HepG2 (cell line): Measurements from ENCODE around the gene AHCYL2. TPM values are rescaled to one million over a fixed set of nuclear protein-coding genes. Genes with fewer than 3 reads are reported as not detected.

Experiments
- ATAC-seq: fragments of 200-7000 bp; cut with Tn5 transposase; 3 replicates; pipeline ENCODE4 v1.9.1; 2020; ENCODE audit warnings: mild to moderate bottlenecking, moderate library complexity
- BruUV-seq: library from RNA; stranded (reverse); fragments of 400-500 nt; replicated peaks from 2 replicates; lab custom pipeline; 2021; lab: Mats Ljungman, UMichigan
- CTCF ChIA-PET: fragments of 300-600 bp; formaldehyde crosslinking; extraction: SDS; loops from one replicate; lab custom pipeline; 2021; ENCODE audit warnings: low total read pairs, inconsistent platforms, low intra/inter-chr PET ratio; lab: Yijun Ruan, JAX
- POLR2A ChIA-PET: fragments of 350-600 bp; sonication (Branson Sonifier 250); formaldehyde crosslinking; loops from one replicate; lab custom pipeline; 2020; ENCODE audit warnings: antibody characterized with exemption, inconsistent platforms; lab: Yijun Ruan, JAX
- DNase-seq: peaks from one replicate; pipeline ENCODE4 v3.0.0-alpha.2; 2015; ENCODE audit warnings: low spot score
- FAIRE-seq: peaks from 3 replicates; lab custom pipeline; 2011; peaks lifted over from hg19 to GRCh38; lab: Jason Lieb, UNC
- H2AFZ ChIP-seq: one replicate; pipeline ENCODE4 v1.6.1; 2011; ENCODE audit warnings: low read length, inconsistent platforms
- H3K27ac ChIP-seq: fragments of 300-600 bp; 3 replicates; pipeline ENCODE4 v1.8.0; 2011; ENCODE audit warnings: mixed run types, mild to moderate bottlenecking, mixed read lengths, low read length, inconsistent platforms; ENCODE audit not compliant: insufficient read depth; ENCODE audit errors: extremely low read length
- H3K27me3 ChIP-seq, 2 experiments: fragments of 200-600 bp in 1 of 2; 2 replicates in 1 of 2; 3 replicates in 1 of 2; pipeline versions ENCODE4 v1.6.0 to v1.8.0; 2011; ENCODE audit warnings: low read length in 2 of 2, mild to moderate bottlenecking in 2 of 2, moderate library complexity in 2 of 2, inconsistent platforms in 1 of 2; ENCODE audit not compliant: insufficient read depth in 2 of 2, control insufficient read depth in 1 of 2
- H3K36me3 ChIP-seq, 2 experiments: fragments of 200-600 bp in 1 of 2; replicated peaks in 1 of 2; 2 replicates in 1 of 2; 3 replicates in 1 of 2; pipeline versions ENCODE4 v1.5.1 to v1.8.0; 2011; ENCODE audit warnings: low read length in 2 of 2, inconsistent platforms in 1 of 2; ENCODE audit not compliant: insufficient read depth in 2 of 2, control insufficient read depth in 1 of 2
- H3K4me1 ChIP-seq: 2 replicates; pipeline ENCODE4 v1.5.1; 2012; ENCODE audit warnings: low read length, inconsistent platforms; ENCODE audit not compliant: insufficient read depth
- H3K4me2 ChIP-seq: 2 replicates; pipeline ENCODE4 v1.6.0; 2011; ENCODE audit warnings: low read depth, low read length, inconsistent platforms
- H3K4me3 ChIP-seq, 3 experiments: fragments of 200-600 bp in 1 of 3; sonication (generic), shearing (Covaris generic) in 1 of 3; replicated peaks in 1 of 3; 2 replicates each; pipeline ENCODE4 v1.5.1; 2011 to 2016; ENCODE audit warnings: low read length in 3 of 3, inconsistent platforms in 2 of 3, low read depth in 2 of 3, mild to moderate bottlenecking in 2 of 3, control low read depth in 1 of 3, mixed read lengths in 1 of 3; ENCODE audit not compliant: insufficient read depth in 1 of 3
- H3K79me2 ChIP-seq: one replicate; pipeline ENCODE4 v1.6.1; 2011; ENCODE audit warnings: low read length, inconsistent platforms; ENCODE audit not compliant: insufficient read depth
- H3K9ac ChIP-seq: 2 replicates; pipeline ENCODE4 v1.6.0; 2011; ENCODE audit warnings: mild to moderate bottlenecking, low read depth, low read length, inconsistent platforms; ENCODE audit not compliant: insufficient read depth
- H3K9me3 ChIP-seq: 2 replicates; pipeline ENCODE4 v1.5.1; 2012; ENCODE audit warnings: mild to moderate bottlenecking, low read length
- H4K20me1 ChIP-seq: 2 replicates; pipeline ENCODE4 v1.6.0; 2011; ENCODE audit warnings: inconsistent platforms, mild to moderate bottlenecking, low read length, moderate library complexity; ENCODE audit not compliant: insufficient read depth
- DNMT3B ChIP-seq: conservative IDR thresholded peaks from 2 replicates; pipeline ENCODE4 v1.6.1; 2016; ENCODE audit warnings: missing biosample characterization, control low read depth
- HNRNPL ChIP-seq: fragments of 200-400 bp; formaldehyde crosslinking; IDR thresholded peaks from 2 replicates; pipeline ENCODE4 v1.6.1; 2017; ENCODE audit warnings: mild to moderate bottlenecking, low read depth, low read length
- KMT2B ChIP-seq: IDR thresholded peaks from 2 replicates; pipeline ENCODE4 v1.6.1; 2016; ENCODE audit warnings: missing genetic modification reagents, missing compliant biosample characterization
- MEF2D ChIP-seq: sonication (generic); formaldehyde crosslinking; IDR thresholded peaks from 2 replicates; pipeline ENCODE4 v1.5.1; 2020; ENCODE audit warnings: mild to moderate bottlenecking, missing genetic modification reagents
- PRPF4 ChIP-seq: fragments of 200-400 bp; formaldehyde crosslinking; IDR thresholded peaks from 2 replicates; pipeline ENCODE4 v1.6.1; 2016; ENCODE audit warnings: low read length, low read depth; ENCODE audit not compliant: poor library complexity, severe bottlenecking
- SMC3 ChIP-seq: IDR thresholded peaks from 2 replicates; pipeline ENCODE4 v1.6.1; 2011; ENCODE audit warnings: low read length, improper control_type of control experiment
- TCF12 ChIP-seq, 2 experiments: fragments of 450-650 bp in 1 of 2; sonication (generic) in 1 of 2; formaldehyde crosslinking in 1 of 2; IDR thresholded peaks; 2 replicates each; pipeline versions ENCODE4 v1.6.1 to v1.8.0; 2017 to 2022; ENCODE audit warnings: antibody characterized with exemption in 1 of 2, mild to moderate bottlenecking in 1 of 2, missing genetic modification reagents in 1 of 2, moderate library complexity in 1 of 2
- ZEB1 ChIP-seq: IDR thresholded peaks from 2 replicates; pipeline ENCODE4 v1.6.1; 2012; ENCODE audit warnings: mild to moderate bottlenecking, low read depth, inconsistent platforms; ENCODE audit not compliant: insufficient replicate concordance
- ZGPAT ChIP-seq: IDR thresholded peaks from 2 replicates; pipeline ENCODE4 v1.6.1; 2016; ENCODE audit warnings: mild to moderate bottlenecking
- ZNF280D ChIP-seq: sonication (generic); formaldehyde crosslinking; IDR thresholded peaks from 2 replicates; pipeline ENCODE4 v1.5.1; 2020; ENCODE audit warnings: mild to moderate bottlenecking, missing genetic modification reagents
- ZNF589 ChIP-seq: sonication (generic); formaldehyde crosslinking; conservative IDR thresholded peaks from 2 replicates; pipeline ENCODE4 v1.8.0; 2022; ENCODE audit warnings: mild to moderate bottlenecking, moderate library complexity, missing genetic modification reagents
- ZNF879 ChIP-seq: sonication (generic); formaldehyde crosslinking; IDR thresholded peaks from 2 replicates; pipeline ENCODE4 v1.8.1; 2023; ENCODE audit warnings: missing genetic modification reagents
- WGBS: methylation state at CpG from one replicate; pipeline ENCODE4 v1.1.6; 2017; ENCODE audit warnings: low lambda C conversion rate; 5-methylcytosine and 5-hydroxymethylcytosine counted together
- in situ Hi-C: cut with HindIII; loops from 2 replicates; pipeline ENCODE4 v1.10.0; 2017; ENCODE audit warnings: low pct_unique_long_range_greater_than_20kb; ENCODE audit not compliant: extremely low pct_ligation_motif_present
- intact Hi-C: fragments of 100-400 bp; cut with micrococcal nuclease; formaldehyde crosslinking; loops from one replicate; pipeline ENCODE4 v1.10.0; 2022; ENCODE audit not compliant: unreplicated experiment
- polyA plus RNA-seq, 8 experiments: library from polyadenylated mRNA; depleted of rRNA in 3 of 8; stranded (reverse) in 7 of 8; unstranded in 1 of 8; fragments of >200 nt; fragmentation: Illumina TruSeq in 4 of 8; extraction: Trizol in 4 of 8; gene quantifications; 2 replicates each; pipeline versions ENCODE4 v1.2.1 to v1.2.3, GENCODE V29; 2011 to 2016; ENCODE audit warnings: low read depth in 4 of 8, missing spikeins in 1 of 8, mixed read lengths in 1 of 8; ENCODE audit not compliant: insufficient read depth in 1 of 8
- total RNA-seq, 5 experiments: library from RNA; depleted of rRNA; stranded (reverse); fragments of >200 nt; fragmentation: Illumina TruSeq; extraction: Trizol; gene quantifications; 2 replicates each; pipeline ENCODE4 v1.2.3, GENCODE V29; 2016; ENCODE audit warnings: low read depth in 1 of 5
- TF ChIP-seq, protein P1 (sequence below): sonication (generic); formaldehyde crosslinking; IDR thresholded peaks from 2 replicates; pipeline ENCODE4 v1.5.0; 2020; ENCODE audit warnings: mild to moderate bottlenecking, missing genetic modification reagents, borderline replicate concordance
- TF ChIP-seq, protein P2 (sequence below): sonication (generic); formaldehyde crosslinking; IDR thresholded peaks from 2 replicates; pipeline ENCODE4 v1.4.0; 2020; ENCODE audit warnings: missing genetic modification reagents

Gene AHCYL2
- total and polyA plus RNA-seq, 2 of the 13 experiments (the other 11 are each of a cell fraction or from before 2014, with no cell fraction given) = 9.5 to 14.7 TPM

GRCh38 chr7:129332254-129333035 is 107.6 kb downstream of the AHCYL2 start:
- Histone ChIP-seq H3K36me3 (no peaks in the 10 kb centered on the region), H3K27me3 (no peaks in the 10 kb centered on the region), H2AFZ (no peak overlapping the region), H3K4me2 (no peak overlapping the region), H3K4me3 (no peak overlapping the region), H3K9me3 (no peaks in the 10 kb centered on the region), H3K4me1 (no peaks in the 10 kb centered on the region), H3K79me2 (no peaks in the 10 kb centered on the region), H3K27ac (no peak overlapping the region), H4K20me1 (no peaks in the 10 kb centered on the region), H3K9ac (no peak overlapping the region)
- 91% methylated on average over 3 of the region's 3 CpGs for WGBS
- POLR2A ChIA-PET = no interaction called here
- ATAC-seq (no peak), DNase-seq (no peak), FAIRE-seq (no peak)
- in situ Hi-C loops = no loop called here
- CTCF ChIA-PET = no interaction called here
- intact Hi-C loops = no loop called here
- BruUV-seq = no TSS peak
- TF ChIP-seq PRPF4 (no peak), ZNF589 (CRISPR knock-in tag) (no peak), ZNF280D (CRISPR knock-in tag) (no peak), SMC3 (no peak), TCF12 (IDR thresholded peaks at IDR 0.05) (no peak), TCF12 (CRISPR knock-in tag; IDR thresholded peaks at IDR 0.05) (no peak), MEF2D (CRISPR knock-in tag) (no peak), KMT2B (CRISPR knock-in tag) (no peak), DNMT3B (CRISPR knock-in tag) (no peak), ZNF879 (CRISPR knock-in tag) (no peak), ZGPAT (CRISPR knock-in tag) (no peak), ZEB1 (no peak), HNRNPL (no peak)
- TF ChIP-seq, protein P1, sequence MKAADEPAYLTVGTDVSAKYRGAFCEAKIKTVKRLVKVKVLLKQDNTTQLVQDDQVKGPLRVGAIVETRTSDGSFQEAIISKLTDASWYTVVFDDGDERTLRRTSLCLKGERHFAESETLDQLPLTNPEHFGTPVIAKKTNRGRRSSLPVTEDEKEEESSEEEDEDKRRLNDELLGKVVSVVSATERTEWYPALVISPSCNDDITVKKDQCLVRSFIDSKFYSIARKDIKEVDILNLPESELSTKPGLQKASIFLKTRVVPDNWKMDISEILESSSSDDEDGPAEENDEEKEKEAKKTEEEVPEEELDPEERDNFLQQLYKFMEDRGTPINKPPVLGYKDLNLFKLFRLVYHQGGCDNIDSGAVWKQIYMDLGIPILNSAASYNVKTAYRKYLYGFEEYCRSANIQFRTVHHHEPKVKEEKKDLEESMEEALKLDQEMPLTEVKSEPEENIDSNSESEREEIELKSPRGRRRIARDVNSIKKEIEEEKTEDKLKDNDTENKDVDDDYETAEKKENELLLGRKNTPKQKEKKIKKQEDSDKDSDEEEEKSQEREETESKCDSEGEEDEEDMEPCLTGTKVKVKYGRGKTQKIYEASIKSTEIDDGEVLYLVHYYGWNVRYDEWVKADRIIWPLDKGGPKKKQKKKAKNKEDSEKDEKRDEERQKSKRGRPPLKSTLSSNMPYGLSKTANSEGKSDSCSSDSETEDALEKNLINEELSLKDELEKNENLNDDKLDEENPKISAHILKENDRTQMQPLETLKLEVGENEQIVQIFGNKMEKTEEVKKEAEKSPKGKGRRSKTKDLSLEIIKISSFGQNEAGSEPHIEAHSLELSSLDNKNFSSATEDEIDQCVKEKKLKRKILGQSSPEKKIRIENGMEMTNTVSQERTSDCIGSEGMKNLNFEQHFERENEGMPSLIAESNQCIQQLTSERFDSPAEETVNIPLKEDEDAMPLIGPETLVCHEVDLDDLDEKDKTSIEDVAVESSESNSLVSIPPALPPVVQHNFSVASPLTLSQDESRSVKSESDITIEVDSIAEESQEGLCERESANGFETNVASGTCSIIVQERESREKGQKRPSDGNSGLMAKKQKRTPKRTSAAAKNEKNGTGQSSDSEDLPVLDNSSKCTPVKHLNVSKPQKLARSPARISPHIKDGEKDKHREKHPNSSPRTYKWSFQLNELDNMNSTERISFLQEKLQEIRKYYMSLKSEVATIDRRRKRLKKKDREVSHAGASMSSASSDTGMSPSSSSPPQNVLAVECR = no peak
- TF ChIP-seq, protein P2, sequence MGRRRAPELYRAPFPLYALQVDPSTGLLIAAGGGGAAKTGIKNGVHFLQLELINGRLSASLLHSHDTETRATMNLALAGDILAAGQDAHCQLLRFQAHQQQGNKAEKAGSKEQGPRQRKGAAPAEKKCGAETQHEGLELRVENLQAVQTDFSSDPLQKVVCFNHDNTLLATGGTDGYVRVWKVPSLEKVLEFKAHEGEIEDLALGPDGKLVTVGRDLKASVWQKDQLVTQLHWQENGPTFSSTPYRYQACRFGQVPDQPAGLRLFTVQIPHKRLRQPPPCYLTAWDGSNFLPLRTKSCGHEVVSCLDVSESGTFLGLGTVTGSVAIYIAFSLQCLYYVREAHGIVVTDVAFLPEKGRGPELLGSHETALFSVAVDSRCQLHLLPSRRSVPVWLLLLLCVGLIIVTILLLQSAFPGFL (CRISPR knock-in tag) = no peak
